Right atrium auricular region (tissue), 2 donors: ENCODE data around the gene THSD4. TPM values are rescaled to one million over a fixed set of nuclear protein-coding genes. Genes with fewer than 3 reads are reported as not detected.
"Not testable (repeated sequence)": the region's sequence is repeated elsewhere in the genome, so short reads cannot be mapped to it uniquely, and the experiment has no call there.

Experiments used
- DNase-seq: peaks from one replicate; pipeline ENCODE4 v3.0.0-alpha.2; 2019; ENCODE audit warnings: low spot score
- H3K27ac ChIP-seq, 2 donors: fragments of 200-600 bp; sonication (generic); 1 replicate in 1 of 2; 2 replicates in 1 of 2; pipeline ENCODE4 v1.5.1; 2016 to 2019
- H3K27me3 ChIP-seq, 2 donors: fragments of 200-600 bp; sonication (generic); one replicate each; pipeline versions ENCODE4 v1.5.1 to v1.6.0; 2017 to 2019
- H3K36me3 ChIP-seq: fragments of 200-600 bp; sonication (generic); one replicate; pipeline ENCODE4 v1.5.1; 2016
- H3K4me1 ChIP-seq, 2 donors: fragments of 200-600 bp; sonication (generic); one replicate each; pipeline versions ENCODE4 v1.5.1 to v1.6.0; 2017 to 2019
- H3K4me3 ChIP-seq, 2 donors: fragments of 200-600 bp; sonication (generic); 1 replicate in 1 of 2; 2 replicates in 1 of 2; pipeline ENCODE4 v1.5.1; 2017 to 2019; ENCODE audit warnings: mild to moderate bottlenecking in 1 of 2, moderate library complexity in 1 of 2
- H3K9me3 ChIP-seq, 2 donors: fragments of 200-600 bp; sonication (generic); one replicate each; pipeline ENCODE4 v1.5.1; 2019
- CTCF ChIP-seq, 2 donors: fragments of 200-600 bp; sonication (generic); IDR thresholded peaks; one replicate each; pipeline ENCODE4 v1.5.1; 2019; ENCODE audit warnings: antibody characterized with exemption in 2 of 2
- total RNA-seq, 2 donors: library from RNA; depleted of rRNA; stranded (reverse); fragments of >200 nt; gene quantifications; one replicate each; pipeline ENCODE4 v1.1.0, GENCODE V29; 2016

THSD4 gene
- total RNA-seq, 2 donors from 2014 or later = 41.2 to 85.3 TPM

GRCh38 chr15:71397377-71397776 lies 282.1 kb downstream of the THSD4 start:
- no peak for DNase-seq
- Histone ChIP-seq H3K4me3 (no peak overlapping the region), H3K27ac (no peak overlapping the region), H3K9me3 (no peaks in the 10 kb centered on the region), H3K27me3 (no peaks in the 10 kb centered on the region), H3K4me1 (peaks cover 0 to 16% of the 10 kb centered on the region in 2 donors), H3K36me3 (no peaks in the 10 kb centered on the region)
- no peak for TF ChIP-seq CTCF (IDR thresholded peaks at IDR 0.05)

- Histone ChIP-seq H3K27ac (peak overlapping the region; percentile 35 to 52), H3K36me3 (no peaks in the 10 kb centered on the region), H3K27me3 (no peaks in the 10 kb centered on the region), H3K9me3 (no peaks in the 10 kb centered on the region), H3K4me1 (peaks cover 0 to 16% of the 10 kb centered on the region in 2 donors), H3K4me3 (no peak overlapping the region)
- TF ChIP-seq CTCF (IDR thresholded peaks at IDR 0.05) = no peak
- DNase-seq = no peak
These were observed 285.0 kb downstream of the THSD4 start for GRCh38 chr15:71400294-71400693.

GRCh38 chr15:71401728-71402127 lies 286.5 kb downstream of the THSD4 start:
- H3K9me3 ChIP-seq, H3K36me3 ChIP-seq, H3K27me3 ChIP-seq, H3K4me1 ChIP-seq, DNase-seq, H3K4me3 ChIP-seq, H3K27ac ChIP-seq: not testable (repeated sequence)

- H3K27me3 ChIP-seq = no peaks in the 10 kb centered on the region
- peak overlapping the region in 1 of 2 donors; percentile 3 for H3K27ac ChIP-seq
- no peaks in the 10 kb centered on the region for H3K36me3 ChIP-seq
- no peak for TF ChIP-seq CTCF (IDR thresholded peaks at IDR 0.05)
- DNase-seq = no peak
- H3K9me3 ChIP-seq = no peaks in the 10 kb centered on the region
- peaks cover 0 to 20% of the 10 kb centered on the region in 2 donors for H3K4me1 ChIP-seq
- H3K4me3 ChIP-seq = no peak overlapping the region
These were observed 294.3 kb downstream of the THSD4 start for GRCh38 chr15:71409541-71409940.

GRCh38 chr15:71410347-71410746 lies 295.1 kb downstream of the THSD4 start:
- H3K27ac ChIP-seq = no peak overlapping the region
- TF ChIP-seq CTCF (IDR thresholded peaks at IDR 0.05) = no peak
- DNase-seq = no peak
- H3K36me3 ChIP-seq = no peaks in the 10 kb centered on the region
- H3K4me1 ChIP-seq = peaks cover 0 to 20% of the 10 kb centered on the region in 2 donors
- no peaks in the 10 kb centered on the region for H3K27me3 ChIP-seq
- H3K9me3 ChIP-seq = no peaks in the 10 kb centered on the region
- no peak overlapping the region for H3K4me3 ChIP-seq

GRCh38 chr15:71411538-71412482 lies 296.5 kb downstream of the THSD4 start:
- no peaks in the 10 kb centered on the region for H3K27me3 ChIP-seq
- DNase-seq = no peak
- no peaks in the 10 kb centered on the region for H3K9me3 ChIP-seq
- TF ChIP-seq CTCF (IDR thresholded peaks at IDR 0.05) = no peak
- H3K4me3 ChIP-seq = no peak overlapping the region
- H3K27ac ChIP-seq = peak overlapping the region; percentile 60 to 80
- no peaks in the 10 kb centered on the region for H3K36me3 ChIP-seq
- H3K4me1 ChIP-seq = peaks cover 0 to 20% of the 10 kb centered on the region in 2 donors
